Upper lobe of right lung (tissue), 1 donor: ENCODE data around the gene SUN5. TPM values are rescaled to one million over a fixed set of nuclear protein-coding genes. Genes with fewer than 3 reads are reported as not detected.

Experiments used
- ATAC-seq: fragments of 200-7000 bp; cut with Tn5 transposase; one replicate; pipeline ENCODE4 v1.9.1; 2020; ENCODE audit warnings: mild to moderate bottlenecking, moderate library complexity
- DNase-seq: peaks from one replicate; pipeline ENCODE4 v3.0.0-alpha.2; 2020
- H3K27ac ChIP-seq: fragments of 200-600 bp; one replicate; pipeline ENCODE4 v1.8.0; 2022
- H3K27me3 ChIP-seq: fragments of 200-600 bp; one replicate; pipeline ENCODE4 v1.8.0; 2022; ENCODE audit warnings: mild to moderate bottlenecking
- H3K36me3 ChIP-seq: fragments of 200-600 bp; one replicate; pipeline ENCODE4 v1.8.0; 2022
- H3K4me1 ChIP-seq: fragments of 200-600 bp; one replicate; pipeline ENCODE4 v1.8.0; 2022
- H3K4me3 ChIP-seq: fragments of 200-600 bp; one replicate; pipeline ENCODE4 v1.8.0; 2022; ENCODE audit warnings: mild to moderate bottlenecking
- H3K9me3 ChIP-seq: fragments of 200-600 bp; one replicate; pipeline ENCODE4 v1.8.0; 2022
- CTCF ChIP-seq: fragments of 200-600 bp; IDR thresholded peaks from one replicate; pipeline ENCODE4 v1.8.0; 2022; ENCODE audit warnings: antibody characterized with exemption
- intact Hi-C: fragments of 100-400 bp; cut with DNase I; formaldehyde crosslinking; loops from one replicate; pipeline ENCODE4 v1.11.0; 2022
- total RNA-seq: library from RNA; stranded (reverse); fragmentation: NEBNext Ultra II Directional; extraction: Animal tissue kit (Norgen Biotek cat#: 25700); gene quantifications from one replicate; pipeline ENCODE4 v1.2.1, GENCODE V29; 2021
- donor health status: DM: no; HTN: yes; CAD: no; lungs with severe emphysema.

The SUN5 gene
- total RNA-seq, 1 donor from 2014 or later = not detected

DNA sequence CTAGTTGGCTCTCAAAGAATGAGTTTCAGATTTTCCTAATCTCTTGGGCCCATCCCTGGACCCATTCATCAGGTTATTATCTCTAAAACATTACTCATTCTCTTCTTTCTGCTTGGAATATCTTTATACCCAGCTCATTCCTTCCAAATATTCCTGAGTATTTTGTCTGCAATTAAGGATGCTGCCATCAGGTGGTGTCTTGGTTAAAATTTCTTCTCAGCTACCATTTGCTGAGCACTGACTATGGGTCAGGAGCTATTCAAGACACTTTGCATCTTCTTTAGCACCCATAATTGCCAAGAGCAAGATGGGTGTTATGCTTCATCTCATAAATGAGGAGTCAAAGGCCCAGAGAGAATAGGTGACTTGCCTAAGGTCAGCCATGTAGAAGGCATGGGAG is 8.4 kb downstream of the SUN5 start:
- intact Hi-C loops = no loop called here
- DNase-seq (no peak), ATAC-seq (no peak)
- no peaks in the 10 kb centered on the region for H3K4me1 ChIP-seq
- no peak overlapping the region for H3K27ac ChIP-seq
- TF ChIP-seq CTCF = no peak
- no peaks in the 10 kb centered on the region for H3K36me3 ChIP-seq
- no peak overlapping the region for H3K4me3 ChIP-seq
- peaks cover 5% of the 10 kb centered on the region for H3K9me3 ChIP-seq
- H3K27me3 ChIP-seq = no peaks in the 10 kb centered on the region

DNA sequence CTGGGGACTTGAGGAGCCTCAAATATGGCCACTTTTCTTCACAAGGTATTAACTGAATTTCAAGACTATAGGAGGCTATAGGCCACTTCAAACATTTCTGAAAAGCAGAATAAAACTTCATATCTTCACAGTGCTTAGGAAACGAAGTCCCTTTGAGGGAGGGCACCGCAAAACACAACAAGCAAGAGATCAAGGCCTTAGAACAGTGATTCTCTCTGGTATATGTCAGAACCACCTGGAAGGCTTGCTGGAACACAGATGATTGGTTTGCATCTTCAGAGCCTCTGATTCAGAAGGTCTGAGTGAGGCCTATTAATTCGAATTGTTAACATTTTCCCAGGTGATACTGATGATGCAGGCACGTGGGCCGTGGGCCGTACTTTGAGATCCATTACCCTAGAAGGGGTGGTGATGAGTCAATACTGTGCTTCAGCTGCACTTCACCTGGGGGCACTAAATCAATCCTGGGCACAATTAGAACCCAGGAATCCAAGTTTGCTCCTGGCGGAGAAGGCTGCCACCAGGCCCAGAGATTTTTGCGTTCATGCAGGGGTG is 10.7 kb downstream of the SUN5 start:
- Histone ChIP-seq H3K4me3 (no peak overlapping the region), H3K27me3 (no peaks in the 10 kb centered on the region), H3K9me3 (peaks cover 5% of the 10 kb centered on the region), H3K27ac (no peak overlapping the region), H3K36me3 (no peaks in the 10 kb centered on the region), H3K4me1 (no peaks in the 10 kb centered on the region)
- ATAC-seq = no peak
- DNase-seq = no peak
- intact Hi-C loops = no loop called here
- no peak for TF ChIP-seq CTCF

GRCh38 chr20:32991792-32992641 is 12.2 kb downstream of the SUN5 start:
- Histone ChIP-seq H3K27ac (no peak overlapping the region), H3K4me1 (no peaks in the 10 kb centered on the region), H3K9me3 (peaks cover 5% of the 10 kb centered on the region), H3K4me3 (no peak overlapping the region), H3K36me3 (no peaks in the 10 kb centered on the region), H3K27me3 (no peaks in the 10 kb centered on the region)
- DNase-seq (no peak), ATAC-seq (no peak)
- intact Hi-C loops = no loop called here
- TF ChIP-seq CTCF = no peak

- intact Hi-C loops = no loop called here
- Histone ChIP-seq H3K27ac (no peak overlapping the region), H3K4me3 (no peak overlapping the region), H3K4me1 (no peaks in the 10 kb centered on the region), H3K9me3 (peaks cover 5% of the 10 kb centered on the region), H3K27me3 (no peaks in the 10 kb centered on the region), H3K36me3 (no peaks in the 10 kb centered on the region)
- DNase-seq (no peak), ATAC-seq (no peak)
- no peak for TF ChIP-seq CTCF
Measured at GRCh38 chr20:32991383-32991782, 12.8 kb downstream of the SUN5 start.

DNA sequence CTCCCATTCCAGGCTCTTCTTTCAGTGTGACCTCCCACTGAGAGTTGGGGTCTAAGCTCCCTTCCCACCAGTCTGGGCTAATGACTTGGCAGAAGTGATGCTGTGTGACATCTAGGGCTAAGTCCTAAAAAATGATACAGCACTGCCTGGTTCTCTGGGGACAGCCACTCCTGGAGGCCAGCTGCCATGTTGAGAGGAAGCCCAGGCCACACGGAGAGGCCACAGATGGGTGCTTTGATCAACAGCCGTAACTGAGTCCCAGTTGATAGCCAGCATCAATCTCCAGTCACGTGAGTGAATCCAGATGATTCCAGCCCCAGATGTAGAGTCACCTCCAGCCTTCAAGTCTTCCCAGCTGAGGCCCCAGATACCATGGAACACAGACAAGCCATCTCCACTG is 13.8 kb downstream of the SUN5 start:
- H3K9me3 ChIP-seq = peaks cover 5% of the 10 kb centered on the region
- H3K27me3 ChIP-seq = no peaks in the 10 kb centered on the region
- H3K4me1 ChIP-seq = no peaks in the 10 kb centered on the region
- intact Hi-C loops = no loop called here
- TF ChIP-seq CTCF = no peak
- ATAC-seq (no peak), DNase-seq (no peak)
- H3K4me3 ChIP-seq = no peak overlapping the region
- no peak overlapping the region for H3K27ac ChIP-seq
- no peaks in the 10 kb centered on the region for H3K36me3 ChIP-seq
